ENCODE data around the gene ANXA6. TPM values are rescaled to one million over a fixed set of nuclear protein-coding genes. Genes with fewer than 3 reads are reported as not detected.

ANXA6 gene
- total and polyA plus RNA-seq, 9 of the 15 experiments (the other 6 are each of a cell fraction or from before 2014, with no cell fraction given) = 0.70 to 13.2 (median 8.3) TPM

DNA sequence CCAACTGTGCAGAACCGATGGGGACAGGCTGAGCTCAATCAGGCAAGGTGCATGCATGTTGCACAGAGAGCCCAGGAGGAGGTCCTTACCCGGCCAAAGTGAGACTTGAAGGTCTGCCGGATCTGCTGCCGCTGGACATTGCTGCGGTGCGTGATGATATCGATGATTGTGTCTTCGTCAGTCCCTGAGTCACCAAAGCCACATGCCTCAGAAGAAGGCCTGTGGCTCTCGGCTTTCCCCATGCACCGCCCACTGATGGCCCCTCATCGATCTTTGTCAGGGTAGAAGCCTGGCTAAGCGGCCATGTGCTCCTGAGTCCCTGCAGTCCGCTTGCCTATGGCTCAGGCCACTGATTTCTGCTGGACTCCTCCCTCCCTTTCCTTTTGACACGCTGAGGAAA lies 34.8 kb downstream of the ANXA6 start (continued):
- TF ChIP-seq DEAF1 (CRISPR knock-in tag; IDR thresholded peaks at IDR 0.05) (no peak), MEIS2 (IDR thresholded peaks at IDR 0.05; ENCODE audit: partially characterized antibody) (peak; percentile 80), MNT (conservative IDR thresholded peaks at IDR 0.05) (0 out of 4 replicates have a peak, but pooled peaks of 1 of the 2 experiments have one; percentile 13), EGR1 (conservative IDR thresholded peaks at IDR 0.05) (peak; percentile 37; the same call in 1 of the 2 replicates)
- TF ChIP-seq, protein P1, sequence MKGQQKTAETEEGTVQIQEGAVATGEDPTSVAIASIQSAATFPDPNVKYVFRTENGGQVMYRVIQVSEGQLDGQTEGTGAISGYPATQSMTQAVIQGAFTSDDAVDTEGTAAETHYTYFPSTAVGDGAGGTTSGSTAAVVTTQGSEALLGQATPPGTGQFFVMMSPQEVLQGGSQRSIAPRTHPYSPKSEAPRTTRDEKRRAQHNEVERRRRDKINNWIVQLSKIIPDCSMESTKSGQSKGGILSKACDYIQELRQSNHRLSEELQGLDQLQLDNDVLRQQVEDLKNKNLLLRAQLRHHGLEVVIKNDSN (CRISPR knock-in tag; IDR thresholded peaks at IDR 0.05) = peak; percentile 36; the same call in 1 of the 2 replicates

DNA sequence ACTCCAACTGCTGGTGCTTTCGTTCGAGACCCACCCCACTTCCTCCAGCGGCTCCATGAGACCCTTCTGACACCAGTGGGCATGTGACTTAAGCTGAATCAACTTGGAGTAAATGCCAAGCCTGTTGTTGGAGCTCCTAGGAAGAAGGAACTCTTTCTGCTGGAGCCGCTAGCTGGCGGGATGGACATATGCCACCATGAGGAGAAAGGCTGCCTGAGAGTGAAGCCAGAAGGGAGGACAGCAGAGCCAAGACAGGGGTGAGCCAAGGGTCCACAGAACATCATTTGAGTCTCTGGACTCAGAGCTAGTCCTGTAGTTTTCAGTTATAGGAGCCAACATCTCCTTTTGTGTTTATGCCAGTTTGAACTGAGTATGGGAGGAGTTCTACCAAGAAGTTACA lies 35.9 kb downstream of the ANXA6 start:
- Histone ChIP-seq H3K4me1 (replicated peaks in 1 of 2; ENCODE audit: control insufficient read depth in 2 of 2, insufficient read depth in 2 of 2, low read length in 2 of 2) (peaks cover 7 to 8% of the 10 kb centered on the region in 2 experiments; a peak in 4 of 5 replicates), H3K79me2 (ENCODE audit: control insufficient read depth, insufficient read depth, low read length) (no peaks in the 10 kb centered on the region), H3K36me3 (ENCODE audit: control insufficient read depth, insufficient read depth, low read length) (no peaks in the 10 kb centered on the region), H3K9me1 (ENCODE audit: control insufficient read depth, insufficient read depth, low read length) (peaks cover 4% of the 10 kb centered on the region), H3K9ac (ENCODE audit: insufficient read depth in 1 of 2, low read depth in 2 of 2, low read length in 2 of 2) (no peak overlapping the region), H2AFZ (ENCODE audit: low read depth, low read length) (no peak overlapping the region), H3K4me2 (ENCODE audit: insufficient read depth, low read length) (no peak overlapping the region), H4K20me1 (replicated peaks; ENCODE audit: control insufficient read depth, insufficient read depth, low read length) (no peaks in the 10 kb centered on the region), H3K4me3 (no peak overlapping the region), H3K27me3 (ENCODE audit: control insufficient read depth in 2 of 2, insufficient read depth in 2 of 2, low read length in 2 of 2) (0 out of 5 replicates have a peak, but pooled peaks cover 0 to 8% of the 10 kb centered on the region in 2 experiments), H3K9me3 (replicated peaks; ENCODE audit: control insufficient read depth, insufficient read depth, low read depth, low read length) (no peaks in the 10 kb centered on the region), H3K27ac (ENCODE audit: extremely low read depth, low read depth, low read length) (no peak overlapping the region)
- TF ChIP-seq ZBTB33 (CRISPR knock-in tag; IDR thresholded peaks at IDR 0.05) (peak; percentile 27; the same call in 1 of the 2 replicates), MCM2 (IDR thresholded peaks at IDR 0.05; ENCODE audit: low read depth) (no peak)
- CTCF ChIA-PET (ENCODE audit: low intra/inter-chr PET ratio) = no interaction called here
- FAIRE-seq = no peak
- ATAC-seq = no peak
- DNase-seq (ENCODE audit: extremely low read depth in 1 of 4, low spot score in 3 of 4) = no peak
- POLR2A ChIA-PET = no interaction called here
- intact Hi-C loops (cut with micrococcal nuclease) = no loop called here
- 12% methylated on average over 3 of the region's 5 CpGs for WGBS (ENCODE audit: insufficient coverage, low coverage, missing lambda C conversion rate)
- no TSS peak for BruUV-seq (replicated peaks)
- in situ Hi-C loops (cut with MboI) = loop anchor here (5.0 to 10.0 kb wide), 3 partner anchors 41 to 403 kb away; no protein-coding TSS in a partner anchor
